NCI-H2196 treated with DMSO at 0.1 percent for 48 hours (cell line): ENCODE results near the gene DYSF.
"Not testable (repeated sequence)": the region's sequence is repeated elsewhere in the genome, so short reads cannot be mapped to it uniquely, and the experiment has no call there.

Source experiments
- DNase-seq: peaks from one replicate; lab custom pipeline; 2025; ENCODE audit not compliant: unreplicated experiment; lab: John Stamatoyannopoulos, UW

The DYSF gene

DNA sequence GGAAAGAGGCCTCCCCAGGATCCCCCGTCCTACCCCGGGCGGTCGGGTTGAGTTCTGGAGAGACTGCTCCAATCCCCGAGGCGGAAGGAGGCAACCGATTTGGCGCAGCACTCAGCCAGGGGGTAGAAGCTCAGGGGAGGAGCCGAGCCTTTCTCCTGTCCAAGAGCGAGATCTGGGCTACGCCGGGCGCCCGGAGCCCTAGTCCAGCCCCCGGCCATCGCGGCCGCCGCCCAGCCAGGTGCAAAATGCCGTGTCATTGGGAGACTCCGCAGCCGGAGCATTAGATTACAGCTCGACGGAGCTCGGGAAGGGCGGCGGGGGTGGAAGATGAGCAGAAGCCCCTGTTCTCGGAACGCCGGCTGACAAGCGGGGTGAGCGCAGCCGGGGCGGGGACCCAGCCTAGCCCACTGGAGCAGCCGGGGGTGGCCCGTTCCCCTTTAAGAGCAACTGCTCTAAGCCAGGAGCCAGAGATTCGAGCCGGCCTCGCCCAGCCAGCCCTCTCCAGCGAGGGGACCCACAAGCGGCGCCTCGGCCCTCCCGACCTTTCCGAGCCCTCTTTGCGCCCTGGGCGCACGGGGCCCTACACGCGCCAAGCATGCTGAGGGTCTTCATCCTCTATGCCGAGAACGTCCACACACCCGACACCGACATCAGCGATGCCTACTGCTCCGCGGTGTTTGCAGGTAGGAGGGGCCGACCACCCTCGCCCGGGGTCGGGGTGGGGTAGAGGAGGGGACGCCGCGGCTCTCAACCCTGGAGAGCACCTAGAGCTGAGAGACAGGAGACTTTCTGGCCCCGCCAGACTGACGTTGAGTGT is at the start of gene DYSF:
Gene DYSF, plus strand, starts transcription at position 158 of the 817 bp plus-strand sequence.
- no peak for DNase-seq

GRCh38 chr2:71409611-71410010 is 43.8 kb upstream of the DYSF start:
- no peak for DNase-seq

DNA sequence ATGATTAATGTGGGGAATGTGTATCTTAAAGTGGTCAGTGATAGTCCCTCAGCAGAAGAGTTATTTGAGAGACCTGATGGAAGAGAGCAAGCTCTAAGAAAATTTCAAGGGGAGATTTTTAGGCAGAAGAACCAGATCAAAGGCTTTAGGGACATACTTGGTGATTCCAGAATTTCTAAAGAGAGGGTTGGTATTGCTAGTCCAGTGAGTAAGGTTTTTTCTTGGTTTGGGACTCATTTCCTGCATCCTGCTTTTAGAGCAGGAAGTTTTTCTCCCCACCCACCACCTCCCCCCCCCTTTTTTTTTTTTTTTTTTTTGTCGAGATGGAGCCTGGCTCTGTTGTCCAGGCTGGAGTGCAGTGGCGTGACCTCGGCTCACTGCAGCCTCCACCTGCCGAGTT is 42.7 kb upstream of the DYSF start:
- no peak for DNase-seq

DNA sequence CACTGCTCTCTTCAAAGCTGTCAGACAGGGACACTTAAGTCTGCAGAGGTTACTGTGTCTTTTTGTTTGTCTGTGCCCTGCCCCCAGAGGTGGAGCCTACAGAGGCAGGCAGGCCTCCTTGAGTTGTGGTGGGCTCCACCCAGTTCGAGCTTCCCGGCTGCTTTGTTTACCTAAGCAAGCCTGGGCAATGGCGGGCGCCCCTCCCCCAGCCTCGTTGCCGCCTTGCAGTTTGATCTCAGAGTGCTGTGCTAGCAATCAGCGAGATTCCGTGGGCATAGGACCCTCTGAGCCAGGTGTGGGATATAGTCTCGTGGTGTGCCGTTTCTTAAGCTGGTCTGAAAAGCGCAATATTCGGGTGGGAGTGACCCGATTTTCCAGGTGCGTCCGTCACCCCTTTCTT is 36.5 kb upstream of the DYSF start:
- DNase-seq: not testable (repeated sequence)

DNA sequence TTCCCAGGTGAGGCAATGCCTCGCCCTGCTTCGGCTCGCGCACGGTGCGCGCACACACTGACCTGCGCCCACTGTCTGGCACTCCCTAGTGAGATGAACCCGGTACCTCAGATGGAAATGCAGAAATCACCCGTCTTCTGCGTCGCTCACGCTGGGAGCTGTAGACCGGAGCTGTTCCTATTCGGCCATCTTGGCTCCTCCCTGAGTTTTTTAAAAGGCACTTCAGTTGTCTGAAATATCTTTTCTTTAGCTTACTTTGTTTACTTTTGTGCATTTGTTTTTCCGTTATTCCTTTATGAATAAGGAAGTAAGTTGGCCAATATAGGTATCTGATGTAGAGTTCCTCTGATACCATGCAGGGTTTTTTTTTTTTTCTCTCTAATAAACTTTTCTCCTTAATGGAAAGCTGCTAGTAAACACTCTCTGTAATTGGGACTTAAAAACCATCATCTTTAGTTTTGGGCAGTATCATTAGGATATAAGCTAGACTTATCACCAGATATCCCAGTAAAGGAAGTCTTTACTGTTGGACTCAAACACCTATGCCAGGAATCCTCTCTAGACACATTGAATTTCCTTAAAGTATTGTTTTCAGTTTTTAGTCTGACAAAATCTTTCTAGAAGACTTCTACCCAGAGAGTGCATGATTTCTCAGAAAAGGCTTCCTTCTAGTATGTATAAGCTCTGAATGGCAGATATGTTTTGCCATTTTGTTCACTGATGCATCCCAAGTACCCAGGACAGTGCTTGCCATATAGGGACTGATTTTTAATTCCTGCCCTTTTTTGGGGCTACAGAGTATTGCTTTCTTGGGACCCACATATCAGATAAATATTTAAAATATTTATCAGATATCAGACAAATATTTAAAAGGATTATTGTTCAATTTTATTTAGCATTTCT is 35.8 kb upstream of the DYSF start:
- DNase-seq: no peak

DNA sequence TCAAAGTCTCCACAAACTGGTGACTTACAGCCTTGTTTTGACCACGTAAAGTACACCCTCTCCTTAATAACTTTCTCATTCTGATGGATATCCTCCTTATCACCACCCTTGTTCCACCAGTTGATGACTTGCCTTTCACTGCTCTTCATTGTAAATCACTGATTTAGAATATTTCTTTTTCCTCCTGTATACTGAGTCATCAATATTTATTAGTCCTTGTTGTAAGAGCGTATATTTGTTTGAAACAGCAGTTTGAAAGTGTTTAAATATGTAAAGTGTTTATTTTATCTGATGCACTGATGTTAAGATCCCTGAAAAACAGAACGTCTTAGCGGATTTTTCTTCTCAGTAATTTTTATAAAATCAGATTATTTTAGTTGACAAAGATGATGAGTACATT is 34.2 kb upstream of the DYSF start:
- DNase-seq: no peak

- no peak for DNase-seq
Observed at GRCh38 chr2:71419976-71420375, 33.4 kb upstream of the DYSF start.

- no peak for DNase-seq
Observed at GRCh38 chr2:71422786-71423185, 30.6 kb upstream of the DYSF start.

DNA sequence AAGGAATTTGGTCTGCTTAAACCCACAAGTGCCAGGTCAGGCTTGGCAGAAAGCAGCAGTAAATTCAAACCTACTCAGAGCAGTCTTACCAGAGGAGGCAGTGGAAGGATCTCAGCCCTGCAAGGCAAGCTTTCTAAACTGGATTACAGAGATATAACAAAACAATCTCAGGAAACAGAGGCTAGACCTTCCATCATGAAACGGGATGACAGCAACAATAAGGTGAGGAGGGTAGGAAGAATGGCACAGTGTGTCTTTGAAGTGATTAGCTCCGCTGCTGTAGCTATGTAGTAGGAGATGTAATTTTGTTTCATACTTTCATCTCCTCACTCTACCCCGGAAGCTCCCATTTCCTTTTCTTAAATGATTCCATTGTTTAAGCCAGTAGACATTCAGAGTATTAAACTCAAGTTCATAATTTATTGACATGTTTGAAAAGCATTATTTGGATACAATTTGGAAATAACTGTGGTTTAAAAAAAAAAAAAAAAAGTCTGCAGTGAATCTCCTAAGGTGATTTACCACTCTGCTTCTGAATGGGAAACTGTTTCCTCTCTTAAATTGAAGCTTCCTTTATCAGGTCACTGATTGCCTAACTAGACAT is 29.4 kb upstream of the DYSF start:
- no peak for DNase-seq

- DNase-seq: no peak
Observed at GRCh38 chr2:71426721-71427120, 26.6 kb upstream of the DYSF start.

GRCh38 chr2:71428472-71429383 is 24.6 kb upstream of the DYSF start:
- no peak for DNase-seq

- not testable (repeated sequence) for DNase-seq
Observed at GRCh38 chr2:71445142-71445541, 8.2 kb upstream of the DYSF start.

DNA sequence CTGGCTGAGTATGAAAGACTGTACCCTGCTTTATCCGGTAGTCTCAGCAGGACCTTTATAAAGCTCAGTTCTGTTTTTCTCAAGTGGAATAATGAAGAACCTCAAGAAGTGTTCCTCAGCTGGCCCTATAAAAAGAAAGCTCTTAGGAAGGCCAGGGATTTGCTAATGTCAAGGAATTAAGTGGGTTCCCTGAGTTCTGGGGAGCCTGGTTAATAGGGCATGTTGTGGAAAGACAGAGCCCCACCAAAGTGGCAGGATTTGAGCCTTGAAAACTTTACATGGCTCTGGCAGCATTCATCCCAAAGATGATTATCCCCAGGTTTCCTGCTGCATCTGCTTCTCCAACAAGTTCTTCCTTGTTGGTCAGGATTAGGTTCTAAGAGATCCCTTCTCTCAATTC is 6.9 kb upstream of the DYSF start:
- no peak for DNase-seq

DNA sequence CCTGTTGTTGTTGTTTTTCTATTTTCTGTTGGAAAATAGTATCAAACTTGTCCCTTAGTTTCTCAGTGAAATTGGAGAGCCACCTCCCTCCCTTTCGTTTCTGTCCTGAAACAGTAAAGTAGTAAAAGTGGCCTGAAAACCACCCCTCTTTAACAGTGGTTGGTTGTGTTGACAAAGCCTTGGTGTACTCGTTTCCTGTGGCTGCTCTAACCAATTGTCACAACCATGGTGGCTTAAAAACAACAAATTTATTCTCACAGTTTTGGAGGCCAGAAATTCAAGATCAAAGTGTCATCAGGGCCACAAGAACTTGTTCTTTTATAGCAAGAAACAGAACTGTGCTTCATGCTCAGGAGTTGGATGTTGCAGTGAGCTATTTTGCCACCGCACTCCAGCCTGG is 4.0 kb upstream of the DYSF start:
- DNase-seq: no peak

DNA sequence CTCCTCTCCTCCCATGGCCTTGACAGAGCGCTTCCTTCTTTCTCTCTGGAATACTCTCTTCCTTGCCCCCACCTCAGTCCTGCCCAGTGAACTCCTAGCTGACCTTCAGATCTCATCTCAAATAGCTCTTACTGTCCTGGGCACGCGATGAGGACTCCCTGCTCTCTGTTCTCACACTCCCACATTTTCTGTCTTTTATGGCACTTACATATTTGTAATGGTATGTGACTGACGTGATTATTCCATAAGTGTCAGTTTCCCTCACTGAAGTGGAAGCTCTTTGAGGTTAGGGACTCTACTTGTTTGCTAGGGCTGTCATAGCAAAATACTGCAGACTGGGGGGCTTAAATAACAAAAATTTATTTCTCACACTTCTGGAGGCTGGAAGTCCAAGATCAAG is 1.7 kb upstream of the DYSF start:
- no peak for DNase-seq

GRCh38 chr2:71452565-71452964 is 796 bp upstream of the DYSF start:
- DNase-seq: no peak

DNA sequence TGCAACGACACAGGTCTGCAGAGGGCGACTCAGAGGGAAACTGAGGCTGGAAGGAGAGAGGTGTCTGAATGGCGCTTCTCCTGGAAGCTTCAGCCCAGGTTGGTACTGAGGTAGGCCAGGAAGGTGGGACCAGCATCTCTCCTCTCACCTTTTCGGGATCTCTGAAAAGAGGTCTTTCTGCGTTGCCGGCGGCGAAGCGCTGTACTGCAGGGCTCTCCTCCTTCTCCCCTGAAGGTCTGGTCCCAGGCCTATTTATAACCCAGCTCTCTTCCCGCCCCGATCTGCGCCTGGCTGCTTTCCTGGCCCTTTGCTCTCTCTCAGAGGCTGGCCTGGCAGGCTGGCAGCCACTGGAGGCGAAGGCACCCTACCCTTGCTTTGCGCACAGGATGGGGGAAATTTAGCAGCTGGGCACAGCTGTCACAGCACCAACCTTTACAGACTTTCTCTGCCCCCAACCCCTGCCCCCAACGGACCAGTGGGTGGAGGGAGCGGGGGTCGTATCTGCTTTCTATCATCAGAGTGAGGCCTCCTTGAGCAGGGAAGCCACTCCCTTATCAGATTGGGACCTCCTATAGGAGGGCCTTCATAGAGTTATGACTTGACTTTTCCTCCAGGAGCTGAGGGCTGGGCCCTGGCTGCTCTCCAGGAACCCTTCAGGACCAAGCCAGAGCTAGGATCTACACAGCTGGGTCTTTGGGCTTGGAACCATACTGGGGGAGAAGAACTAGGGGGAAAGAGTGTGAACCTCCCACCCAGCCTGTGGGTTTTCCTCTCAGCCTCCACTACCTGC is 1.1 kb downstream of the DYSF start:
- DNase-seq: no peak

- no peak for DNase-seq
Observed at GRCh38 chr2:71455011-71455740, 1.8 kb downstream of the DYSF start.
